ENCODE results near the gene EFCAB6.

The EFCAB6 gene

GRCh38 chr22:43618517-43618916, 193.6 kb downstream of the EFCAB6 start:
- ATAC-seq: no peak
- TF ChIP-seq ZC3H10 (CRISPR knock-in tag; IDR thresholded peaks at IDR 0.05): no peak

DNA sequence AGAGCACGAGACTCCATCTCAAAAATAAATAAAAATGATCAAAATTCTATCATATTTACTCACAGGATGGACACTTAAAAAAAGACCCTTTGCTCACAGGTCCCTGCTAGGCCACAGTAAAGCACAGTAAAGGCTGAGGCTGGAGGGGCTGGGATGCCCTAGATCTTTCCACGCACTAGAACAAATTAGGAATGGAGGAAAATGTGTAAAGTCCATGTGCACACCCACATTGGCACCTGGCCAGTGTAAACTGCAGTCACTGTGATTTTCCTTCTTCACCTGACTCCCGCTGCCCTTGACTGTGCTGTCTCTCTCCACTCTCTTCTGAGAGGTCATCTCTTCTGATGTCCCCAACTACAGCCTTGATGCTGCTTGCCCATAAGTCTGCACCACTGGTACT, 195.5 kb downstream of the EFCAB6 start:
- ATAC-seq: no peak
- TF ChIP-seq OSR1 (CRISPR knock-in tag; IDR thresholded peaks at IDR 0.05): no peak

DNA sequence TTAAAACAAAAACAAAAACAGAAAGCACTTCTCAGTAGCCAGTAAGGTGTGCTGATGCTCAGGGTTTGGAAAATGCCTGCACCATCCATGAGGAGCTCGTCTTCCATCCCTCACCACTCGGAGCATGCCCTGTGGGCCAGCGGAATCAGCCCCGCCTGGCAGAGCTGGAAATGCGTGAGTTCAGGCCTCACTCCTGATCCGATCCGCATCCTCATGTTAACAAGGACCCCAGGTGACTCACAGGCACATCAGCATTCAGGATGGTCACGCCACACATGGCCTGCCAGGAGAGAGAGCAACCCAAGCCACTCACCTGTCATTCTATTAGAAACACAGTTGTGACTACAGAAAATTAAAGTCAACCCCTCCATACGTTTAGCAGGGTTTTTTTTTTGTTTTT, 211.8 kb downstream of the EFCAB6 start:
- ATAC-seq: no peak
- TF ChIP-seq ISL1 (CRISPR knock-in tag; IDR thresholded peaks at IDR 0.05) (no peak), CREB5 (CRISPR knock-in tag; IDR thresholded peaks at IDR 0.05; ENCODE audit: low read depth) (no peak), BACH2 (CRISPR knock-in tag; IDR thresholded peaks at IDR 0.05; ENCODE audit: borderline replicate concordance) (no peak), OSR1 (CRISPR knock-in tag; IDR thresholded peaks at IDR 0.05) (no peak), TOX (CRISPR knock-in tag; IDR thresholded peaks at IDR 0.05; ENCODE audit: borderline replicate concordance) (no peak), ESRRG (CRISPR knock-in tag; IDR thresholded peaks at IDR 0.05) (no peak), PPARA (CRISPR knock-in tag; IDR thresholded peaks at IDR 0.05; ENCODE audit: borderline replicate concordance) (no peak), RARB (CRISPR knock-in tag; IDR thresholded peaks at IDR 0.05) (no peak), CSRNP3 (CRISPR knock-in tag; IDR thresholded peaks at IDR 0.05) (no peak), TCF4 (CRISPR knock-in tag; IDR thresholded peaks at IDR 0.05; ENCODE audit: borderline replicate concordance) (no peak), ARNTL (CRISPR knock-in tag; IDR thresholded peaks at IDR 0.05; ENCODE audit: borderline replicate concordance, low read depth) (no peak), TSHZ2 (CRISPR knock-in tag; IDR thresholded peaks at IDR 0.05) (no peak), ZFP3 (CRISPR knock-in tag; IDR thresholded peaks at IDR 0.05) (no peak), ZC3H10 (CRISPR knock-in tag; IDR thresholded peaks at IDR 0.05) (no peak), ZFP30 (CRISPR knock-in tag; IDR thresholded peaks at IDR 0.05) (no peak), GLIS3 (CRISPR knock-in tag; IDR thresholded peaks at IDR 0.05) (no peak), ZNF8 (CRISPR knock-in tag; IDR thresholded peaks at IDR 0.05) (no peak)
- TF ChIP-seq, protein P1, sequence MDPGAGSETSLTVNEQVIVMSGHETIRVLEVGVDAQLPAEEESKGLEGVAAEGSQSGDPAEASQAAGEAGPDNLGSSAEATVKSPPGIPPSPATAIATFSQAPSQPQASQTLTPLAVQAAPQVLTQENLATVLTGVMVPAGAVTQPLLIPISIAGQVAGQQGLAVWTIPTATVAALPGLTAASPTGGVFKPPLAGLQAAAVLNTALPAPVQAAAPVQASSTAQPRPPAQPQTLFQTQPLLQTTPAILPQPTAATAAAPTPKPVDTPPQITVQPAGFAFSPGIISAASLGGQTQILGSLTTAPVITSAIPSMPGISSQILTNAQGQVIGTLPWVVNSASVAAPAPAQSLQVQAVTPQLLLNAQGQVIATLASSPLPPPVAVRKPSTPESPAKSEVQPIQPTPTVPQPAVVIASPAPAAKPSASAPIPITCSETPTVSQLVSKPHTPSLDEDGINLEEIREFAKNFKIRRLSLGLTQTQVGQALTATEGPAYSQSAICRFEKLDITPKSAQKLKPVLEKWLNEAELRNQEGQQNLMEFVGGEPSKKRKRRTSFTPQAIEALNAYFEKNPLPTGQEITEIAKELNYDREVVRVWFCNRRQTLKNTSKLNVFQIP (CRISPR knock-in tag; IDR thresholded peaks at IDR 0.05; ENCODE audit: borderline replicate concordance, low read depth): no peak
- TF ChIP-seq, protein P2, sequence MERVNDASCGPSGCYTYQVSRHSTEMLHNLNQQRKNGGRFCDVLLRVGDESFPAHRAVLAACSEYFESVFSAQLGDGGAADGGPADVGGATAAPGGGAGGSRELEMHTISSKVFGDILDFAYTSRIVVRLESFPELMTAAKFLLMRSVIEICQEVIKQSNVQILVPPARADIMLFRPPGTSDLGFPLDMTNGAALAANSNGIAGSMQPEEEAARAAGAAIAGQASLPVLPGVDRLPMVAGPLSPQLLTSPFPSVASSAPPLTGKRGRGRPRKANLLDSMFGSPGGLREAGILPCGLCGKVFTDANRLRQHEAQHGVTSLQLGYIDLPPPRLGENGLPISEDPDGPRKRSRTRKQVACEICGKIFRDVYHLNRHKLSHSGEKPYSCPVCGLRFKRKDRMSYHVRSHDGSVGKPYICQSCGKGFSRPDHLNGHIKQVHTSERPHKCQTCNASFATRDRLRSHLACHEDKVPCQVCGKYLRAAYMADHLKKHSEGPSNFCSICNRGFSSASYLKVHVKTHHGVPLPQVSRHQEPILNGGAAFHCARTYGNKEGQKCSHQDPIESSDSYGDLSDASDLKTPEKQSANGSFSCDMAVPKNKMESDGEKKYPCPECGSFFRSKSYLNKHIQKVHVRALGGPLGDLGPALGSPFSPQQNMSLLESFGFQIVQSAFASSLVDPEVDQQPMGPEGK (CRISPR knock-in tag; IDR thresholded peaks at IDR 0.05; ENCODE audit: borderline replicate concordance): no peak

DNA sequence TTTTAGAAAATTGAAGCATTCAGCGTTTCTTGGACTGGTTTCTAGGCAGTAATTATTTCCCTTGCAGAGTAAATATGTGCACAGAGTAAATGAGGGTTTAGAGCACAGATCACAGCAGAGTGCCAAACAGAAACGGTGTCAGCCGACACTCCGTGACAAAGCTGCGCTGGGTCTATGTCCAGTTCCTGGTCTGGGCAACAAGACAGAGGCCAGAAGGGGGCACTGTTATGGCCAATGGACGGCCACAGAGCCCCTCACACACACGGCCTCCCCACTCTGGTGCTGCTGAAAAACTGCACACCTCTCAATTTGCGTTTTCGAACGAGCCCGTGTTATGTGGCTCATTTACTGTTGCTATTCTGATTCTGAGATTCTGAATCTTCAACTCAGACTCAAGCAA, 219.6 kb downstream of the EFCAB6 start:
- TF ChIP-seq RARB (CRISPR knock-in tag; IDR thresholded peaks at IDR 0.05) (no peak), ZNF565 (CRISPR knock-in tag; conservative IDR thresholded peaks at IDR 0.05; ENCODE audit: low read depth) (no peak), ZNF70 (CRISPR knock-in tag; IDR thresholded peaks at IDR 0.05) (no peak), SNAI2 (CRISPR knock-in tag; IDR thresholded peaks at IDR 0.05) (no peak), TCF4 (CRISPR knock-in tag; IDR thresholded peaks at IDR 0.05; ENCODE audit: borderline replicate concordance) (no peak)
- no peak for ATAC-seq

Data from SK-N-SH treated with all-trans-retinoic acid at 6 μM for 48 hours (cell line).